MM.1S (cell line): ENCODE measurements around the gene VPS35L.

Experiments used
- CTCF ChIP-seq: fragments of 300-600 bp; sonication (generic); IDR thresholded peaks from 2 replicates; pipeline ENCODE4 v1.5.1; 2016; ENCODE audit warnings: antibody characterized with exemption, low read length, mixed read lengths
- EZH2 ChIP-seq: fragments of 300-600 bp; sonication (generic); optimal IDR thresholded peaks from 2 replicates; pipeline ENCODE3; 2017; ENCODE audit warnings: low read depth, mild to moderate bottlenecking, antibody characterized with exemption, low read length, mixed read lengths

DNA sequence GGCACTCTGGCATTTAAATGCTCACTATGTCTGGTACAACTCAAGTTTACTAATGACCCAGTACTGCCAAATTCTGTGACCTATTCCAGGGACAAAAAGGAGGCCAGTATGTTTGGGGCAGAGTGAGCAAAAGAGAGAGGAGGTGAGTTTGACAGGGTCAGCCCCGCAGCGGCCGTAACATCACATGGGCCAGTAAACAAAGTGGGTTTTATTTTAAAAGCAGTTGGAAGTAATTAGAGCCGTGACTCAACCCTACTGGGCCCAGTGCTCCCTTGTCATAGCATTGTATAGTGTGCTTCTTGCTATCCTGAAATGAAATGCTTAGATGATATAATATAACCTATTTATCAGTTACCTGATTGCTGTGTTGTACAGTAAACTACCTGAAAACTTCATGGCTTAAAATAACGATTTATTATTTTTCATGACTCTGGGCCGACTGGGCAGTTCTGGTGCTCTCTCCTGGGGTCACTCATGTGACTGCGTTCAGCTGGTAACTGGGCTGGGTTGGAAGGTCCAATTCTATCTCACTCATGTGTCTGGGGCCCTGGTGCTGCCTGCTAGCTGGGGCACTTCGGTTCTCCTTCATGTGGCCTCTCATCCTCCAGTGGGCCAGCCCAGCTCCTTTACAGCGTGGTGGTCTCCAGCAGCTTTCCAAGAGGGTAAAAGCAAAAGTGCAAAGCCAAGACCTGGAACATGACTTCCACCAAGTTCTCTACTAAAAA is 189.9 kb downstream of the VPS35L start:
- TF ChIP-seq EZH2 (no peak), CTCF (no peak)
